ENCODE data around the gene MRPS15.
"Not testable (repeated sequence)": the region's sequence is repeated elsewhere in the genome, so short reads cannot be mapped to it uniquely, and the experiment has no call there.

Gene MRPS15

GRCh38 chr1:36463803-36464604 lies at the start of gene MRPS15:
TSS of gene MRPS15 (minus strand) at chr1:36464384. CDS start at chr1:36464275, 109 bp downstream.
- DNase-seq = peak; percentile 88 to 93 (median 90)

- no peak for DNase-seq
Observed at GRCh38 chr1:36512842-36513241, 48.7 kb upstream of the MRPS15 start.

- no peak for DNase-seq
Observed at GRCh38 chr1:36511804-36512798, 47.9 kb upstream of the MRPS15 start.

GRCh38 chr1:36511220-36511619 lies 47.0 kb upstream of the MRPS15 start:
- not testable (repeated sequence) for DNase-seq

- no peak for DNase-seq
Observed at GRCh38 chr1:36510418-36510817, 46.2 kb upstream of the MRPS15 start.

- DNase-seq = no peak
Observed at GRCh38 chr1:36508257-36508656, 44.1 kb upstream of the MRPS15 start.

- no peak for DNase-seq
Observed at GRCh38 chr1:36506276-36506920, 42.2 kb upstream of the MRPS15 start.

GRCh38 chr1:36503733-36504132 lies 39.5 kb upstream of the MRPS15 start:
- no peak for DNase-seq

- no peak for DNase-seq
Observed at GRCh38 chr1:36503159-36503558, 39.0 kb upstream of the MRPS15 start.

- DNase-seq = no peak
Observed at GRCh38 chr1:36502616-36503015, 38.4 kb upstream of the MRPS15 start.

GRCh38 chr1:36501911-36502310 lies 37.7 kb upstream of the MRPS15 start:
- DNase-seq = not testable (repeated sequence)

GRCh38 chr1:36497207-36497606 lies 33.0 kb upstream of the MRPS15 start:
- no peak for DNase-seq

- no peak for DNase-seq
Observed at GRCh38 chr1:36494971-36495370, 30.8 kb upstream of the MRPS15 start.

GRCh38 chr1:36493524-36493923 lies 29.3 kb upstream of the MRPS15 start:
- DNase-seq = no peak

- no peak for DNase-seq
Observed at GRCh38 chr1:36492491-36492890, 28.3 kb upstream of the MRPS15 start.

- not testable (repeated sequence) for DNase-seq
Observed at GRCh38 chr1:36489258-36490051, 25.3 kb upstream of the MRPS15 start.

GRCh38 chr1:36487906-36488305 lies 23.7 kb upstream of the MRPS15 start:
- DNase-seq = no peak

GRCh38 chr1:36487336-36487725 lies 23.1 kb upstream of the MRPS15 start:
- DNase-seq = not testable (repeated sequence)

GRCh38 chr1:36486439-36487335 lies 22.5 kb upstream of the MRPS15 start:
- DNase-seq = no peak

- DNase-seq = no peak
Observed at GRCh38 chr1:36486093-36486438, 21.9 kb upstream of the MRPS15 start.

GRCh38 chr1:36484099-36484498 lies 19.9 kb upstream of the MRPS15 start:
- DNase-seq = no peak
